Caco-2 (cell line): Measurements from ENCODE around the gene PSD. TPM values are rescaled to one million over a fixed set of nuclear protein-coding genes. Genes with fewer than 3 reads are reported as not detected.

Experiments
- BruUV-seq: library from RNA; stranded (reverse); fragments of 400-500 nt; replicated peaks from 2 replicates; lab custom pipeline; 2021; lab: Mats Ljungman, UMichigan
- CTCF ChIA-PET: fragments of 300-600 bp; sonication (Branson Sonifier 250); formaldehyde crosslinking; loops from one replicate; lab custom pipeline; 2022; ENCODE audit warnings: antibody characterized with exemption; lab: Charles Lee
- POLR2A ChIA-PET: fragments of 300-600 bp; sonication (Branson Sonifier 250); formaldehyde crosslinking; loops from one replicate; lab custom pipeline; 2022; ENCODE audit warnings: antibody characterized with exemption; lab: Charles Lee
- DNase-seq, 2 experiments: peaks; one replicate each; pipeline versions ENCODE4 v3.0.0 to v3.0.0-alpha.2; 2020 to 2022
- H3K27me3 ChIP-seq: replicated peaks from 2 replicates; pipeline ENCODE4 v1.6.0; 2011; ENCODE audit warnings: low read length; ENCODE audit not compliant: control insufficient read depth, insufficient read depth
- H3K36me3 ChIP-seq: 2 replicates; pipeline ENCODE4 v1.5.1; 2011; ENCODE audit warnings: low read length; ENCODE audit not compliant: control insufficient read depth, insufficient read depth
- H3K4me1 ChIP-seq: fragments of 250-450 bp; sonication (Bioruptor Pico); 2 replicates; pipeline ENCODE4 v1.5.1; 2020; ENCODE audit warnings: mild to moderate bottlenecking
- H3K4me3 ChIP-seq: 2 replicates; pipeline ENCODE4 v1.5.1; 2011; ENCODE audit warnings: low read depth, mild to moderate bottlenecking, control low read depth, low read length
- H3K9me3 ChIP-seq: fragments of 250-450 bp; sonication (Bioruptor Pico); 2 replicates; pipeline ENCODE4 v1.5.1; 2020; ENCODE audit warnings: mild to moderate bottlenecking, moderate library complexity
- H3K27ac Mint-ChIP-seq: one replicate; pipeline ENCODE4 v1.8.0; 2022; ENCODE audit warnings: mixed read lengths; ENCODE audit not compliant: unreplicated experiment
- H3K27me3 Mint-ChIP-seq: one replicate; pipeline ENCODE4 v1.8.0; 2022; ENCODE audit warnings: mixed read lengths; ENCODE audit not compliant: insufficient read depth, unreplicated experiment
- H3K36me3 Mint-ChIP-seq: one replicate; pipeline ENCODE4 v1.8.0; 2022; ENCODE audit warnings: mild to moderate bottlenecking, mixed read lengths; ENCODE audit not compliant: insufficient read depth, unreplicated experiment
- H3K4me1 Mint-ChIP-seq: one replicate; pipeline ENCODE4 v1.8.0; 2022; ENCODE audit warnings: low read depth, mixed read lengths; ENCODE audit not compliant: unreplicated experiment
- H3K4me3 Mint-ChIP-seq: one replicate; pipeline ENCODE4 v1.8.0; 2022; ENCODE audit warnings: mild to moderate bottlenecking, moderate library complexity, mixed read lengths; ENCODE audit not compliant: unreplicated experiment
- H3K9me3 Mint-ChIP-seq: one replicate; pipeline ENCODE4 v1.8.0; 2022; ENCODE audit warnings: mixed read lengths; ENCODE audit not compliant: unreplicated experiment
- CTCF ChIP-seq, 2 experiments: fragments of 200-600 bp in 1 of 2; IDR thresholded peaks; 1 replicate in 1 of 2; 2 replicates in 1 of 2; pipeline versions ENCODE4 v1.5.1 to v1.8.0; 2011 to 2022; ENCODE audit warnings: antibody characterized with exemption in 1 of 2, control low read depth in 1 of 2, inconsistent platforms in 1 of 2, low read depth in 1 of 2, low read length in 1 of 2, mild to moderate bottlenecking in 1 of 2, moderate library complexity in 1 of 2; ENCODE audit not compliant: insufficient read depth in 1 of 2, severe bottlenecking in 1 of 2, unreplicated experiment in 1 of 2
- intact Hi-C: fragments of 100-400 bp; cut with micrococcal nuclease; formaldehyde crosslinking; loops from one replicate; pipeline ENCODE4 v1.10.0; 2022; ENCODE audit not compliant: unreplicated experiment
- total RNA-seq: library from RNA; stranded (reverse); gene quantifications from 2 replicates; pipeline ENCODE4 v1.2.3, GENCODE V29; 2022

The PSD gene
- total RNA-seq, 1 experiment from 2014 or later = 2.8 TPM

GRCh38 chr10:102389894-102390293 lies 28.7 kb downstream of the PSD start:
- ChIA-PET CTCF (interaction anchor here (0.6 to 1.4 kb wide), 4 partner anchors 9 to 220 kb away, joined by 3 to 5 read pairs (median 4); no protein-coding TSS in a partner anchor), POLR2A (no interaction called here)
- no peaks in the 10 kb centered on the region for H3K9me3 Mint-ChIP-seq
- peaks cover 5% of the 10 kb centered on the region for H3K4me1 ChIP-seq
- H3K27me3 ChIP-seq = no peaks in the 10 kb centered on the region
- H3K27ac Mint-ChIP-seq = peak overlapping the region; percentile 64
- H3K27me3 Mint-ChIP-seq = no peaks in the 10 kb centered on the region
- H3K4me3 Mint-ChIP-seq = no peak overlapping the region
- no peak for DNase-seq
- peaks cover 14% of the 10 kb centered on the region for H3K4me1 Mint-ChIP-seq
- peaks cover 7% of the 10 kb centered on the region for H3K36me3 Mint-ChIP-seq
- H3K9me3 ChIP-seq = no peaks in the 10 kb centered on the region
- no peaks in the 10 kb centered on the region for H3K36me3 ChIP-seq
- BruUV-seq = no TSS peak
- intact Hi-C loops = no loop called here
- no peak for TF ChIP-seq CTCF (IDR thresholded peaks at IDR 0.05; ENCODE audit: insufficient read depth in 1 of 2, low read depth in 1 of 2, low read length in 1 of 2, severe bottlenecking in 1 of 2, unreplicated experiment in 1 of 2)
- no peak overlapping the region for H3K4me3 ChIP-seq

GRCh38 chr10:102384606-102385429 lies 33.8 kb downstream of the PSD start:
- Mint-ChIP-seq H3K36me3 (peaks cover 39% of the 10 kb centered on the region), H3K27me3 (no peaks in the 10 kb centered on the region), H3K9me3 (no peaks in the 10 kb centered on the region), H3K4me3 (no peak overlapping the region), H3K4me1 (peaks cover 3% of the 10 kb centered on the region), H3K27ac (no peak overlapping the region)
- Histone ChIP-seq H3K9me3 (no peaks in the 10 kb centered on the region), H3K36me3 (peaks cover 1% of the 10 kb centered on the region), H3K4me1 (no peaks in the 10 kb centered on the region), H3K27me3 (no peaks in the 10 kb centered on the region), H3K4me3 (no peak overlapping the region)
- DNase-seq = no peak
- ChIA-PET CTCF (interaction anchor here (1.1 to 1.7 kb wide), 6 partner anchors 10 to 216 kb away, joined by 3 to 7 read pairs (median 3); partner anchors contain the start of gene NFKB2), POLR2A (interaction anchor here (0.8 kb wide), 1 partner anchor 14 kb away, joined by 3 read pairs; no protein-coding TSS in a partner anchor)
- no TSS peak for BruUV-seq
- intact Hi-C loops = no loop called here
- no peak for TF ChIP-seq CTCF (IDR thresholded peaks at IDR 0.05; ENCODE audit: insufficient read depth in 1 of 2, low read depth in 1 of 2, low read length in 1 of 2, severe bottlenecking in 1 of 2, unreplicated experiment in 1 of 2)

GRCh38 chr10:102384053-102384452 lies 34.5 kb downstream of the PSD start:
- intact Hi-C loops = no loop called here
- TF ChIP-seq CTCF (IDR thresholded peaks at IDR 0.05; ENCODE audit: insufficient read depth in 1 of 2, low read depth in 1 of 2, low read length in 1 of 2, severe bottlenecking in 1 of 2, unreplicated experiment in 1 of 2) = peak in 1 of 2 experiments; percentile 26
- no TSS peak for BruUV-seq
- no peak overlapping the region for H3K27ac Mint-ChIP-seq
- H3K4me1 ChIP-seq = no peaks in the 10 kb centered on the region
- no peaks in the 10 kb centered on the region for H3K27me3 ChIP-seq
- POLR2A ChIA-PET = no interaction called here
- H3K4me3 ChIP-seq = no peak overlapping the region
- H3K36me3 ChIP-seq = peaks cover 4% of the 10 kb centered on the region
- H3K9me3 Mint-ChIP-seq = no peaks in the 10 kb centered on the region
- no peaks in the 10 kb centered on the region for H3K4me1 Mint-ChIP-seq
- no peak overlapping the region for H3K4me3 Mint-ChIP-seq
- H3K9me3 ChIP-seq = no peaks in the 10 kb centered on the region
- CTCF ChIA-PET = interaction anchor here (1.3 to 1.4 kb wide), 2 partner anchors 200 to 215 kb away, joined by 3 to 7 read pairs; no protein-coding TSS in a partner anchor
- no peak for DNase-seq
- H3K36me3 Mint-ChIP-seq = peaks cover 46% of the 10 kb centered on the region
- no peaks in the 10 kb centered on the region for H3K27me3 Mint-ChIP-seq
